Smooth muscle cell (in vitro differentiated cells): ENCODE results near the gene PNLIPRP1. TPM values are rescaled to one million over a fixed set of nuclear protein-coding genes. Genes with fewer than 3 reads are reported as not detected.
A peak's percentile ranks its signal among the peaks of the same experiment; 100 is the strongest.

Experiments
- DNase-seq: peaks from one replicate; lab custom pipeline; 2025; ENCODE audit not compliant: unreplicated experiment; lab: John Stamatoyannopoulos, UW
- H2AFZ ChIP-seq: fragments of 200-600 bp; sonication (generic); 2 replicates; pipeline ENCODE4 v1.6.0; 2016; ENCODE audit warnings: antibody characterized with exemption, low read depth, mild to moderate bottlenecking
- H3F3A ChIP-seq: fragments of 200-600 bp; sonication (generic); 2 replicates; pipeline ENCODE4 v1.6.0; 2017; ENCODE audit warnings: antibody characterized with exemption, low read depth
- H3K27ac ChIP-seq: fragments of 200-600 bp; sonication (generic); 2 replicates; pipeline ENCODE4 v1.5.1; 2016; ENCODE audit warnings: low read depth, mild to moderate bottlenecking
- H3K27me3 ChIP-seq: fragments of 200-600 bp; sonication (generic); 2 replicates; pipeline ENCODE4 v1.6.1; 2016; ENCODE audit warnings: low read depth, mild to moderate bottlenecking
- H3K36me3 ChIP-seq: fragments of 200-600 bp; sonication (generic); 2 replicates; pipeline ENCODE4 v1.5.1; 2016; ENCODE audit warnings: low read depth
- H3K4me1 ChIP-seq: fragments of 200-600 bp; sonication (generic); 2 replicates; pipeline ENCODE4 v1.5.1; 2016; ENCODE audit warnings: low read depth
- H3K4me2 ChIP-seq: fragments of 200-600 bp; sonication (generic); 2 replicates; pipeline ENCODE4 v1.6.0; 2016; ENCODE audit warnings: mild to moderate bottlenecking
- H3K4me3 ChIP-seq: fragments of 200-600 bp; sonication (generic); 2 replicates; pipeline ENCODE4 v1.5.1; 2016; ENCODE audit warnings: mild to moderate bottlenecking
- H3K79me2 ChIP-seq: fragments of 200-600 bp; sonication (generic); 2 replicates; pipeline ENCODE4 v1.6.0; 2016; ENCODE audit warnings: low read depth, mild to moderate bottlenecking
- H3K9ac ChIP-seq: fragments of 200-600 bp; sonication (generic); 2 replicates; pipeline ENCODE4 v1.6.0; 2016; ENCODE audit warnings: low read depth
- H3K9me3 ChIP-seq: fragments of 200-600 bp; sonication (generic); replicated peaks from 2 replicates; pipeline ENCODE4 v1.5.1; 2016; ENCODE audit warnings: low read depth
- H4K20me1 ChIP-seq: fragments of 200-600 bp; sonication (generic); 2 replicates; pipeline ENCODE4 v1.6.0; 2016; ENCODE audit warnings: low read depth
- WGBS: methylation state at CpG from one replicate; pipeline ENCODE4 v1.1.7; 2016; ENCODE audit warnings: low lambda C conversion rate; 5-methylcytosine and 5-hydroxymethylcytosine counted together
- polyA plus RNA-seq: library from polyadenylated mRNA; unstranded; fragments of >200 nt; fragmentation: Nextera tagmentation; extraction: Ambion mirVana; gene quantifications from 2 replicates; pipeline ENCODE4 v1.2.1, GENCODE V29; 2016
- total RNA-seq: library from RNA; depleted of rRNA; stranded (reverse); fragments of >200 nt; gene quantifications from 2 replicates; pipeline ENCODE4 v1.2.3, GENCODE V29; 2014
- TF ChIP-seq, protein P1 (sequence below): fragments of 200-600 bp; sonication (generic); IDR thresholded peaks from 2 replicates; pipeline ENCODE4 v1.5.1; 2017; ENCODE audit warnings: borderline replicate concordance, mild to moderate bottlenecking, antibody characterized with exemption; ENCODE audit not compliant: insufficient read depth, poor library complexity, severe bottlenecking

PNLIPRP1 gene
- total and polyA plus RNA-seq, 2 experiments from 2014 or later, result not detected

DNA sequence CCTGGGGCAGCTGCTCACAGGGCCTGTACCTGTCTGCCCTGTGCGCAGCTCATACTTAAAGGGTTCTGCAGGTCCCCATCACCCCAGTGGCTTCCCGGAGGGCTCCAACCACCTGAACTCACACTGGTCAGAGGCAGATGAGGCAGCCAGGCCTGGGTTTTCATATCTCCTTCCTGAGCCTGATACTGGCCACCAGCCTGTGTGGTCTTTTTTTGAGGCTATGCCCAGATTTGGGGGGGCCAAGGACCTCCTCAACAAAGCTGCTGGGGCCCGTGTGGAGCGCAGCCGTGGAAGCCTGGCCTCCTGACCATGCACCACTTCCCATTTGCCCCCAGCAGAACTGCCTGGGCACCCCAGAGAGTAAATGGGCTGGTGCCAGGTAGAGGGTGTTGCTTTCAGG, 55.7 kb downstream of the PNLIPRP1 start:
- WGBS, result 94% methylated on average over 5 of the region's 5 CpGs
- Histone ChIP-seq H2AFZ (no peak overlapping the region), H3F3A (no peaks in the 10 kb centered on the region), H3K36me3 (no peaks in the 10 kb centered on the region), H3K27me3 (no peaks in the 10 kb centered on the region), H3K4me3 (no peak overlapping the region), H3K4me2 (no peak overlapping the region), H3K27ac (no peak overlapping the region), H4K20me1 (no peaks in the 10 kb centered on the region), H3K9me3 (no peaks in the 10 kb centered on the region), H3K9ac (no peak overlapping the region), H3K79me2 (no peaks in the 10 kb centered on the region), H3K4me1 (no peaks in the 10 kb centered on the region)
- TF ChIP-seq, protein P1, sequence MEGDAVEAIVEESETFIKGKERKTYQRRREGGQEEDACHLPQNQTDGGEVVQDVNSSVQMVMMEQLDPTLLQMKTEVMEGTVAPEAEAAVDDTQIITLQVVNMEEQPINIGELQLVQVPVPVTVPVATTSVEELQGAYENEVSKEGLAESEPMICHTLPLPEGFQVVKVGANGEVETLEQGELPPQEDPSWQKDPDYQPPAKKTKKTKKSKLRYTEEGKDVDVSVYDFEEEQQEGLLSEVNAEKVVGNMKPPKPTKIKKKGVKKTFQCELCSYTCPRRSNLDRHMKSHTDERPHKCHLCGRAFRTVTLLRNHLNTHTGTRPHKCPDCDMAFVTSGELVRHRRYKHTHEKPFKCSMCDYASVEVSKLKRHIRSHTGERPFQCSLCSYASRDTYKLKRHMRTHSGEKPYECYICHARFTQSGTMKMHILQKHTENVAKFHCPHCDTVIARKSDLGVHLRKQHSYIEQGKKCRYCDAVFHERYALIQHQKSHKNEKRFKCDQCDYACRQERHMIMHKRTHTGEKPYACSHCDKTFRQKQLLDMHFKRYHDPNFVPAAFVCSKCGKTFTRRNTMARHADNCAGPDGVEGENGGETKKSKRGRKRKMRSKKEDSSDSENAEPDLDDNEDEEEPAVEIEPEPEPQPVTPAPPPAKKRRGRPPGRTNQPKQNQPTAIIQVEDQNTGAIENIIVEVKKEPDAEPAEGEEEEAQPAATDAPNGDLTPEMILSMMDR, result no peak
- DNase-seq, result no peak

DNA sequence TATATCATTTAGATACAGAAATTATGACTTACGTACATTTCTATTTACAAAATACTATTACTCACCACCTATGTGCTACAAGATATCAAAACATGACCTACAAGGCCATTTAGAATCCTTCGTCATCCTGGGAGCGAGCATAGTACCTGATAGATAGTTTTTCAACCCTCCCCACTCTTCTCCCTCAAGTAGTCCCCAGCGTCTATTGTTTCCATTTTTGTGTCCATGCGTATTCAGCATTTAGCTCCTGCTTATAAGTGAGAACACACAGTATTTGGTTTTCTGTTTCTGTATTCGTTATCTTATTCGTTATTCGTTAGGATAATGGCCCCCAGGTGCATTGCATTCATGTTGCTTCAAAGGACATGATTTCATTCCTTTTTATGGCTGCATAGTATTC, 58.1 kb downstream of the PNLIPRP1 start:
- Histone ChIP-seq H3F3A (no peaks in the 10 kb centered on the region), H3K27ac (no peak overlapping the region), H3K9me3 (no peaks in the 10 kb centered on the region), H3K36me3 (no peaks in the 10 kb centered on the region), H2AFZ (no peak overlapping the region), H3K4me1 (no peaks in the 10 kb centered on the region), H4K20me1 (no peaks in the 10 kb centered on the region), H3K4me3 (no peak overlapping the region), H3K4me2 (no peak overlapping the region), H3K79me2 (no peaks in the 10 kb centered on the region), H3K9ac (no peak overlapping the region), H3K27me3 (no peaks in the 10 kb centered on the region)
- DNase-seq, result no peak
- WGBS, result 82% methylated on average over 8 of the region's 8 CpGs
- TF ChIP-seq, protein P1, result no peak

DNA sequence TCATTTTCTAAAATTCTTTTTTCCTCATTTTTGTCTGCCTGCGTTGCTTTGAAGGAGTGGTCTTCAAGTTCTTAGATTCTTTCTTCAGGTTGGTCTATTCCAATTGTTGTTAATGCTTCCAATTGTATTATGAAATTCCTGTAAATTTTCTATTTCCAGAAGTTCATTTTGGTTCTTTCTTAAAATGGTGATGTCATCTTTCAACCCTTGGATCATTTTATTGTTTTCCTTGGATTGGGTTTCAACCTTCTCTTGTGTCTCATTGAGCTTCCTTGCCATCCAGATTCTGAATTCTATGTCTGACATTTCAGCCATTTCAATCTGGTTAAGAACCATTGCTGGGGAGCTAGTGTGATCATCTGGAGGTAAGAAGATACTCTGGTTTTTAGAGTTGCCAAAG, 63.1 kb downstream of the PNLIPRP1 start:
- Histone ChIP-seq H3K27me3 (peaks cover 3% of the 10 kb centered on the region), H3K9me3 (no peaks in the 10 kb centered on the region), H3K36me3 (no peaks in the 10 kb centered on the region), H3K9ac (no peak overlapping the region), H3K4me3 (no peak overlapping the region), H3K4me1 (no peaks in the 10 kb centered on the region), H3K79me2 (no peaks in the 10 kb centered on the region), H3K4me2 (no peak overlapping the region), H3F3A (no peaks in the 10 kb centered on the region), H3K27ac (no peak overlapping the region), H4K20me1 (no peaks in the 10 kb centered on the region), H2AFZ (no peak overlapping the region)
- TF ChIP-seq, protein P1, result no peak
- no peak for DNase-seq
- WGBS, result 97% methylated on average over 1 of the region's 1 CpG

DNA sequence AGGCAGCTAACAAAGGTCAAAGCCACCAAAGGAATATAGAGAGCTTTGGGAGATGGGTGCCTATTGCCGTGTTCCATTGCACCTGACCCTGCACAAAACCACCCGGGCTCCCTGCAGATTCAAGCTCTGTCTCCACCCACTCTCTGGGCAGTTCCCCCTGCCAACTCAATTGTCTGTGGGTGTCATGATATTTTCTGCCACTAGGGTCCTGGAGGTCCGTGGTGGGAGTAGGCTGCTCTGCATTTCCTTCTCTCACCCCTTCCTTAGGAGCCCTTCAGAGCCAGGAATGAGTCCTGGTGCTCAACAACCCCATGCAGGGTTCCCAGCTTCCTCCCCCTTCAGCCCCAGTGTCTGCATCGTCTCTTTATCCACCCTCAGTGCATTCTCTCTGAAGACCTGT, 64.1 kb downstream of the PNLIPRP1 start:
- Histone ChIP-seq H2AFZ (no peak overlapping the region), H3K9me3 (no peaks in the 10 kb centered on the region), H3K9ac (no peak overlapping the region), H3K4me2 (no peak overlapping the region), H3K27me3 (peaks cover 3% of the 10 kb centered on the region), H3K4me3 (no peak overlapping the region), H3K36me3 (no peaks in the 10 kb centered on the region), H3K4me1 (no peaks in the 10 kb centered on the region), H4K20me1 (no peaks in the 10 kb centered on the region), H3F3A (no peaks in the 10 kb centered on the region), H3K79me2 (no peaks in the 10 kb centered on the region), H3K27ac (no peak overlapping the region)
- no peak for DNase-seq
- WGBS, result 58% methylated on average over 4 of the region's 4 CpGs
- TF ChIP-seq, protein P1, result peak; percentile 32
